ENCODE data around the gene MGA. TPM values are rescaled to one million over a fixed set of nuclear protein-coding genes. Genes with fewer than 3 reads are reported as not detected.

Gene MGA
- total RNA-seq, 1 donor from 2014 or later = 74.0 TPM

DNA sequence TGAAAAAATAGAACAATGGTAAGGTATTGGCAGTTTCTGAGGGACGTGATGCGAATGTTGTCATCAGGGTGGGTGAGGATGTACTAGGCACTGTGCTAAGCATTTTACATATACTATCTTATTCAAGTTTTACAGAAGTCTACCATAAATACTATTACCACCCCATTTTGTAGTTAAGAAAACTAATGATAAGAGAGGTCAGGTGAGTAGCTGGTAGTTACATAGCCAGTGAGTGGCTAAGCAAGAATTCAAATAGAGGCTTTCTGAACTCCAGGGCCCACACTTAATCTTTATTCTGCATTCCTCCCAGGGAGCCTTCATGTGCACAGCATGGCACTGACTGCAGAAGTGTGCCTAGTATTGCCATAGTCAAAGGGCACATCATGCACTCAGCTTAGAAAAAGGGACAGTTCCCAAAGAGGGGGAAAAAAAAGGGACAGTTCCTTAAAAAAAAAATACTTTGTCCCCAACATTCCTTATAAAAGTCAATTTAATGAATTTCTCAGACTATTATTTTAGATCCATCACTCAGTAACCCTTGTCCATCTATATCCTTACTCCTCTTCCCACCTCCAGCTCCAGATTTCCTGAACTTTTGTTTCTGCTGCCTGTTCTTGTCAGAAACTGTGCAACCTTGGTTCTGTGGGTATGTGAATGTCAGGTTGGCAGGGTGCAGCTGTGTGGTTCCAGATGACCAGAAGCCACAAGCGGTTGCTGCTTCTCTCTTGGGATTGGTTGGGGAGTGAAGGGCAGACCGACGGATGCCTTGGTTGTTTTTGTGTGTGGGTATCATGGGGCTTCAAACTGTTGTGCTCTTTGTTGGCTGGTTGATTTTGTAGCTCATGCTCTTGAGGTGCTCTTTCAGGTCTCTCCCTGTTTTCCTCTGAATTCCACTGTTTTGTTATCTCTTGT, 122.4 kb downstream of the MGA start:
- DNase-seq (ENCODE audit: low read depth) = no peak

- DNase-seq (ENCODE audit: low read depth) = no peak
Measured at GRCh38 chr15:41783296-41783695, 123.1 kb downstream of the MGA start.

GRCh38 chr15:41788262-41788661, 128.1 kb downstream of the MGA start:
- no peak for DNase-seq (ENCODE audit: low read depth)

GRCh38 chr15:41789236-41789635, 129.0 kb downstream of the MGA start:
- no peak for DNase-seq (ENCODE audit: low read depth)

DNA sequence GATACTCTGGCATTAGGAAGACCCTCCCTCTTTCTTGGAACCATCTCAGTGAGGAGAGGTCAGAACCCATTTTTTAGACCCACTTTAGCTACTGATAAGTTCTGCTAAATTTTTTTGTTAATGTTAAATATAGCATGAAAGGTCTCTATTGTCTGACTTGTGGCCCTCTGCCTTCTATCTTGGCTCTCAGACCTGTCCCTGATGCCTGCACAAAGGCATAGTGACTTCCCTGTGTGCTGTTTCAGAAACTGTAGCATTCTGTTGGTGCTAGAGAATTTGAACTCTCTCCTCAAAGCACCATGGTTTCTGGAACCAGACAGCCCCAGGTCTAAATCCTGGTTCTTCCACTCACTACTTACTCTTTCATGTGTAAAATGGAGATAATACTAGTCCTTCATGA, 129.5 kb downstream of the MGA start:
- no peak for DNase-seq (ENCODE audit: low read depth)

DNA sequence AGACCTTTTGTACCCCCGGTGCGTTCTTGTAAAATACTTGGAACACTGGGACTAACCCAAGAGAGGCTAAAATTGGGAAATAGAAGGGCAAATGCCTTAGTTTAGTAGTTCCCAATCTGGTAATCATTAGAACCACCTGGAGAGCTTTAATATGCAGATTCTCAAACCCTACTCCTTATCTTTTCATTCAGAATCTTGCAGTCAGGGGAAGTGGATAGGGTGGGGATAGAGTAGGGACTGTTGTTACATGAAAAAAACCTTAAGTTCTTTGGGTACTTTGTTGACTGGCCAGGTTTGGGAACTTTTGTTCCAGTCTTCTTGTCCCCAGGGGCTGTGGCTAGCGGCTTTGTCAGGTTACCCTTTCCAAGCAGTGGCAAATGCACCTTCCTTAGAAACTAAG, 130.0 kb downstream of the MGA start:
- no peak for DNase-seq (ENCODE audit: low read depth)

- DNase-seq (ENCODE audit: low read depth) = peak; percentile 96
Measured at GRCh38 chr15:41790756-41791546, 130.7 kb downstream of the MGA start.

GRCh38 chr15:41791547-41791937, 131.3 kb downstream of the MGA start:
- no peak for DNase-seq (ENCODE audit: low read depth)

GRCh38 chr15:41792000-41792637, 131.9 kb downstream of the MGA start:
- no peak for DNase-seq (ENCODE audit: low read depth)

- no peak for DNase-seq (ENCODE audit: low read depth)
Measured at GRCh38 chr15:41794081-41794480, 133.9 kb downstream of the MGA start.

GRCh38 chr15:41795996-41796856, 136.0 kb downstream of the MGA start:
- peak; percentile 51 for DNase-seq (ENCODE audit: low read depth)

GRCh38 chr15:41797201-41797944, 137.2 kb downstream of the MGA start:
- peak; percentile 30 for DNase-seq (ENCODE audit: low read depth)

GRCh38 chr15:41798607-41799487, 138.6 kb downstream of the MGA start:
- peak; percentile 53 for DNase-seq (ENCODE audit: low read depth)

DNA sequence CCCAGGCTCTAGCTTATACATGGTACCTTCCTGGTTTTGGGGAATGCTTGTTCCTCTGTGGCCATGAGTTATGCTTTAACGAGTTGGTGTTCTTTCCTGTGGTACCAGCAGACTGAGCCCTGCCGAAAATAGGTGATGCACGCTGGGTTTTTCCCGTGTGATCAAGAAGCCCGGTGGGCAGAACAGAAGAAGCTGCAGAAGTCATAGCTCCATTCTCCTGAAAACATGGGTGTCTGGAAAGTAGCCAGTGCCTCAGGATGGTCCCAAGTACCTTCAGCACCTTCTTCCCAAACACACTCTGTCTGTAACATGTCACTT, 139.2 kb downstream of the MGA start:
- DNase-seq (ENCODE audit: low read depth) = no peak

GRCh38 chr15:41801185-41801584, 141.0 kb downstream of the MGA start:
- peak; percentile 66 for DNase-seq (ENCODE audit: low read depth)

DNA sequence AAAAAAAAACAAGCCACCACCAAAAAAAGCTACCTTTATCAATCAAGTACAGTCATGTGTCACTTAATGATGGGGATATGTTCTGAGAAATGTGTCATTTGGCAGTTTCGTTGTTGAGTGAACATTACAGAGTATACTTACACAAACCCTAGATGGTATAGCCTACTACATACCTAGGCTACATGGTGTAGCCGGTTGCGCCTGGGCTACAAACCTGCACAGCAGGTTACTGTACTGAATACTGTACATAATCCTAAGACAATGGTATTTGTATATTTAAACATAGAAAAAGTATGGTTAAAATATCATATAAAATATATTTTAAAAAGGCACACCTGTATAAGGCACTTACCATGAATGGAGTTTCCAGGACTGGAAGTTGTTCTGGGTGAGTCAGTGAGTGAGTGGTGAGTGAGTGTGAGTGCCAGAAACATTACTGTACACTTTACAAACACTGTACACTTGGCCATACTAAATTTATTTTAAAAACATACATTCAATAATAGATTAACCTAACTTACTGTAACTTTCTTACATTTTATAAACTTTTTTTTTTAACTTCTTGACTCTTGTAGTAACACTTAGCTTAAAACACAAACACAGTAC, 141.7 kb downstream of the MGA start:
- peak; percentile 52 for DNase-seq (ENCODE audit: low read depth)

DNA sequence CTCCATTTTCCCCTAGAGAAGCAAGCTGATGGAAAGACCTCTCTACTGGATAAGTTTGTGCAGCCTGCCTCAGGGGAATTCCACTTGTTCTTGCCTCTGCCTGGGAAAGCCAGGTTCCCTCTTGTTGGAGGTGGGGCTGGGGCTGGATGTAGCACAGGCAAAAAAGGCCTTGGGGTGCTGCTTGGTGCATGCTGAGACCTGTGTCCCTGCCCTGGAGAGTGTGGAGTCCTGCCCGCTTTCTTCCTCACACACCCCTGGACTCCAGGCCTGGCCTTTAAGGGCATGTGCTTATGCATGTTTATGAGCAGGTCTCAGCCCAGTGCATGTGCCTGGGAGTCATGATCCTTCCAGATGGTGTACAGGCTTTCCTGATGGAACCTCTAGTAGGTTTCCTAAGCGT, 144.2 kb downstream of the MGA start:
- DNase-seq (ENCODE audit: low read depth) = peak; percentile 50

GRCh38 chr15:41804916-41805666, 144.9 kb downstream of the MGA start:
- peak; percentile 42 for DNase-seq (ENCODE audit: low read depth)

DNA sequence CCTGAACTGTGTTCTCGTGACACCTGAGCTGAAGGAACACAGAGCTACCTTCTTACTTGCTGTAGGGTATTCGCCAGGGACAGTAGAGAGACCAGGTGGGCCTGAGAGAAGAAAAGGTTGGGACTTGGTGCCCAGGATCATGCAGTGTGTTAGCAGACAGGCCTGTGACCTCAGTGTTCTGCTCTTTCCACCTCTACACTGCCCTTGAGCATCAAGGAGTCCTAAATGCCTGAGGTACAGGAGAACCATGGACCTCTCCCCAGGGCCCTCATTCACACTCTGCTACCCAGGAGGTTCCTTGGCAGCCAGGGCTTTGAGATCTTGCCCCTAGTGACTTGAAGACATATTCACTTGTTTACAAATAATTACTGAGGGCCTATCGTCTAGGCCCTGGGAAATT, 145.5 kb downstream of the MGA start:
- DNase-seq (ENCODE audit: low read depth) = no peak

All from renal cortical epithelial cell (primary cell).